A549 (cell line): Measurements from ENCODE around the gene ZNF213. TPM values are rescaled to one million over a fixed set of nuclear protein-coding genes. Genes with fewer than 3 reads are reported as not detected.

Experiments used
- ATAC-seq, 2 experiments: fragments of 200-7000 bp in 1 of 2; fragments of >200 bp in 1 of 2; cut with Nextera tagmentation in 1 of 2; cut with Tn5 transposase in 1 of 2; 3 replicates each; pipeline versions ENCODE4 v1.8.0 to v1.9.1; 2018 to 2020; ENCODE audit warnings: mild to moderate bottlenecking in 1 of 2, moderate library complexity in 1 of 2
- CTCF ChIA-PET: fragments of 300-600 bp; sonication (Branson Sonifier 250); formaldehyde crosslinking; extraction: SDS; loops from one replicate; lab custom pipeline; 2021; ENCODE audit warnings: antibody characterized with exemption, inconsistent platforms; lab: Yijun Ruan, JAX
- POLR2A ChIA-PET: fragments of 350-600 bp; formaldehyde crosslinking; extraction: SDS; loops from one replicate; lab custom pipeline; 2021; ENCODE audit warnings: antibody characterized with exemption, inconsistent platforms; lab: Yijun Ruan, JAX
- DNase-seq, 2 experiments: peaks; one replicate each; pipeline versions ENCODE4 v3.0.0 to v3.0.0-alpha.2; 2011 to 2016; ENCODE audit warnings: low read depth in 1 of 2, low spot score in 1 of 2
- FAIRE-seq: peaks from 2 replicates; lab custom pipeline; 2011; peaks lifted over from hg19 to GRCh38; lab: Jason Lieb, UNC
- H3K27ac ChIP-seq, 2 experiments: fragments of >200 bp; sonication (Bioruptor Twin); formaldehyde crosslinking; 3 replicates each; pipeline ENCODE4 v1.5.1; 2016 to 2017
- H3K4me1 ChIP-seq: fragments of >200 bp; sonication (Bioruptor Twin); formaldehyde crosslinking; 3 replicates; pipeline ENCODE4 v1.6.1; 2016
- H3K4me2 ChIP-seq: fragments of >200 bp; sonication (Bioruptor Twin); formaldehyde crosslinking; 3 replicates; pipeline ENCODE4 v1.6.1; 2016
- H3K4me3 ChIP-seq: fragments of >200 bp; sonication (Bioruptor Twin); formaldehyde crosslinking; 3 replicates; pipeline ENCODE4 v1.5.1; 2016
- H3K9me3 ChIP-seq: fragments of >200 bp; sonication (Bioruptor Twin); formaldehyde crosslinking; 3 replicates; pipeline ENCODE4 v1.6.1; 2016
- ATOH8 ChIP-seq: fragments of 250-450 bp; sonication (Bioruptor Pico); IDR thresholded peaks from 2 replicates; pipeline ENCODE4 v1.5.0; 2020; ENCODE audit warnings: low read depth, mild to moderate bottlenecking, moderate library complexity
- CBX2 ChIP-seq: fragments of 200-600 bp; sonication (generic); IDR thresholded peaks from 2 replicates; pipeline ENCODE4 v1.6.1; 2016; ENCODE audit warnings: low read depth, mild to moderate bottlenecking, borderline replicate concordance
- CHD2 ChIP-seq: fragments of 150-350 bp; IDR thresholded peaks from 2 replicates; pipeline ENCODE4 v1.6.1; 2014; ENCODE audit warnings: low read length; ENCODE audit not compliant: partially characterized antibody
- EHF ChIP-seq: fragments of 250-450 bp; sonication (Bioruptor Pico); IDR thresholded peaks from 2 replicates; pipeline ENCODE4 v1.5.0; 2020; ENCODE audit warnings: mild to moderate bottlenecking
- ELK1 ChIP-seq: fragments of 150-350 bp; IDR thresholded peaks from 2 replicates; pipeline ENCODE4 v1.6.1; 2014; ENCODE audit warnings: low read depth, mild to moderate bottlenecking, low read length
- EP300 ChIP-seq, 2 experiments: fragments of >200 bp; sonication (Bioruptor Twin); formaldehyde crosslinking; IDR thresholded peaks; 2 replicates in 1 of 2; 3 replicates in 1 of 2; pipeline ENCODE4 v1.6.1; 2016 to 2017
- ESRRA ChIP-seq: fragments of 150-350 bp; IDR thresholded peaks from 2 replicates; pipeline ENCODE4 v1.6.1; 2014; ENCODE audit warnings: mild to moderate bottlenecking, low read length, borderline replicate concordance
- FOSB ChIP-seq: fragments of 250-450 bp; sonication (Bioruptor Pico); IDR thresholded peaks from 2 replicates; pipeline ENCODE4 v1.5.0; 2020; ENCODE audit warnings: mild to moderate bottlenecking, moderate library complexity
- GATA3 ChIP-seq: IDR thresholded peaks from 2 replicates; pipeline ENCODE4 v1.6.1; 2012; ENCODE audit warnings: borderline replicate concordance
- HDAC2 ChIP-seq: fragments of 200-600 bp; sonication (generic); IDR thresholded peaks from 2 replicates; pipeline ENCODE4 v1.6.1; 2016
- HES2 ChIP-seq: fragments of >200 bp; sonication (Bioruptor Twin); formaldehyde crosslinking; IDR thresholded peaks from 2 replicates; pipeline ENCODE4 v1.6.1; 2016
- HEYL ChIP-seq: fragments of 250-450 bp; sonication (Bioruptor Pico); IDR thresholded peaks from 2 replicates; pipeline ENCODE4 v1.8.0; 2021; ENCODE audit warnings: mild to moderate bottlenecking, moderate library complexity
- KDM1A ChIP-seq: fragments of 200-600 bp; sonication (generic); IDR thresholded peaks from 2 replicates; pipeline ENCODE4 v1.6.1; 2016; ENCODE audit warnings: low read depth, mild to moderate bottlenecking
- KDM5A ChIP-seq: fragments of 200-600 bp; sonication (generic); IDR thresholded peaks from 2 replicates; pipeline ENCODE4 v1.6.1; 2016; ENCODE audit warnings: antibody characterized with exemption, mild to moderate bottlenecking
- MAZ ChIP-seq: fragments of 150-350 bp; IDR thresholded peaks from 2 replicates; pipeline ENCODE4 v1.6.1; 2014; ENCODE audit warnings: antibody characterized with exemption, low read depth, low read length, borderline replicate concordance
- NPAS2 ChIP-seq: fragments of 250-450 bp; sonication (Bioruptor Pico); IDR thresholded peaks from 2 replicates; pipeline ENCODE4 v1.8.0; 2022; ENCODE audit warnings: mild to moderate bottlenecking, moderate library complexity, borderline replicate concordance
- NR3C1 ChIP-seq: fragments of >200 bp; sonication (Bioruptor Twin); formaldehyde crosslinking; IDR thresholded peaks from 3 replicates; pipeline ENCODE4 v1.6.1; 2017
- PHF8 ChIP-seq: fragments of 200-600 bp; sonication (generic); IDR thresholded peaks from 2 replicates; pipeline ENCODE4 v1.6.1; 2016; ENCODE audit warnings: low read depth, mild to moderate bottlenecking, antibody characterized with exemption, moderate library complexity, borderline replicate concordance
- POLR2A ChIP-seq: IDR thresholded peaks from 2 replicates; pipeline ENCODE4 v1.6.1; 2012; ENCODE audit warnings: mild to moderate bottlenecking, low read length
- POLR2AphosphoS2 ChIP-seq: conservative IDR thresholded peaks from 2 replicates; pipeline ENCODE4 v1.6.1; 2012; ENCODE audit warnings: low read length, improper control_type of control experiment, inconsistent platforms
- RARB ChIP-seq: fragments of 250-450 bp; sonication (Bioruptor Pico); IDR thresholded peaks from 2 replicates; pipeline ENCODE4 v1.8.0; 2021; ENCODE audit warnings: mild to moderate bottlenecking, moderate library complexity
- REST ChIP-seq: fragments of 200-600 bp; sonication (generic); IDR thresholded peaks from 2 replicates; pipeline ENCODE4 v1.6.1; 2016; ENCODE audit warnings: antibody characterized with exemption, mild to moderate bottlenecking, moderate library complexity
- RNF2 ChIP-seq: fragments of 200-600 bp; sonication (generic); IDR thresholded peaks from 2 replicates; pipeline ENCODE4 v1.6.1; 2016; ENCODE audit warnings: low read depth, mild to moderate bottlenecking, antibody characterized with exemption, moderate library complexity, borderline replicate concordance
- SREBF2 ChIP-seq: fragments of 450-650 bp; IDR thresholded peaks from 2 replicates; pipeline ENCODE4 v1.6.1; 2014; ENCODE audit warnings: mild to moderate bottlenecking, moderate library complexity
- TFCP2L1 ChIP-seq: fragments of 250-450 bp; sonication (Bioruptor Pico); IDR thresholded peaks from 2 replicates; pipeline ENCODE4 v1.5.0; 2021; ENCODE audit warnings: mild to moderate bottlenecking
- TP53 ChIP-seq: fragments of 250-450 bp; sonication (Bioruptor Pico); IDR thresholded peaks from 2 replicates; pipeline ENCODE4 v1.5.0; 2021; ENCODE audit warnings: mild to moderate bottlenecking, moderate library complexity
- ZNF302 ChIP-seq: fragments of 250-450 bp; sonication (Bioruptor Pico); IDR thresholded peaks from 2 replicates; pipeline ENCODE4 v1.9.0; 2021; ENCODE audit warnings: inconsistent platforms, mild to moderate bottlenecking, moderate library complexity
- ZSCAN20 ChIP-seq: fragments of 250-450 bp; sonication (Bioruptor Pico); IDR thresholded peaks from 2 replicates; pipeline ENCODE4 v1.8.0; 2022; ENCODE audit warnings: mild to moderate bottlenecking, moderate library complexity
- WGBS: methylation state at CpG from one replicate; pipeline ENCODE4 v1.1.6; 2017; ENCODE audit errors: missing lambda C conversion rate; 5-methylcytosine and 5-hydroxymethylcytosine counted together
- polyA plus RNA-seq, 4 experiments: library from polyadenylated mRNA; depleted of rRNA in 3 of 4; stranded (reverse); fragments of >200 nt; fragmentation: RNase III in 1 of 4; extraction: RNeasy Plus Mini Kit Qiagen cat#74134 plus additional on column Dnase treatment in 1 of 4; gene quantifications; 2 replicates in 3 of 4; 3 replicates in 1 of 4; pipeline ENCODE4 v1.2.3, GENCODE V29; 2011 to 2017

The ZNF213 gene
- polyA plus RNA-seq, 2 of the 4 experiments (the other 2 are of a cell fraction), result 0.72 to 6.1 TPM

GRCh38 chr16:3133844-3134243 is 985 bp upstream of the ZNF213 start:
- ATAC-seq (no peak), FAIRE-seq (no peak), DNase-seq (no peak)
- peak overlapping the region; percentile 98 for H3K4me3 ChIP-seq
- H3K27ac ChIP-seq, result peak overlapping the region; percentile 90 to 98
- TF ChIP-seq KDM1A (no peak), EP300 (IDR thresholded peaks at IDR 0.05) (no peak), HEYL (CRISPR knock-in tag) (no peak), REST (no peak), POLR2A (no peak), RNF2 (no peak), TFCP2L1 (CRISPR knock-in tag) (no peak), POLR2AphosphoS2 (no peak), ZSCAN20 (no peak), CBX2 (no peak), ATOH8 (no peak), RARB (no peak), SREBF2 (no peak), NR3C1 (no peak), ZNF302 (CRISPR knock-in tag) (no peak)
- H3K4me2 ChIP-seq, result peak overlapping the region; percentile 98
- 4% methylated on average over 7 of the region's 7 CpGs for WGBS
- peaks cover 20% of the 10 kb centered on the region; the same call in 2 of the 3 replicates for H3K4me1 ChIP-seq
- POLR2A ChIA-PET, result interaction anchor here (0.6 to 2.7 kb wide), 8 partner anchors 10 to 75 kb away, joined by 3 to 64 read pairs (median 8); no protein-coding TSS in a partner anchor
- CTCF ChIA-PET, result interaction anchor here (1.0 to 11.1 kb wide), 9 partner anchors 8 to 106 kb away, joined by 3 to 186 read pairs (median 5); partner anchors contain the start of gene IL32
- no peaks in the 10 kb centered on the region for H3K9me3 ChIP-seq

- no peak for FAIRE-seq
Observed at GRCh38 chr16:3135126-3135715, 392 bp downstream of the ZNF213 start.

GRCh38 chr16:3137267-3137666 is 2.4 kb downstream of the ZNF213 start:
- H3K4me3 ChIP-seq, result no peak overlapping the region
- ChIA-PET CTCF (interaction anchor here (0.6 to 8.3 kb wide), 7 partner anchors 8 to 106 kb away, joined by 3 to 94 read pairs (median 4); partner anchors contain the start of gene ZSCAN10), POLR2A (no interaction called here)
- no peak for DNase-seq
- no peak overlapping the region for H3K4me2 ChIP-seq
- FAIRE-seq, result no peak
- H3K4me1 ChIP-seq, result peaks cover 13% of the 10 kb centered on the region; the same call in 1 of the 3 replicates
- no peak for ATAC-seq
- H3K27ac ChIP-seq, result no peak overlapping the region
- WGBS, result 94% methylated on average over 3 of the region's 13 CpGs
- H3K9me3 ChIP-seq, result no peaks in the 10 kb centered on the region
- TF ChIP-seq TP53 (CRISPR knock-in tag), result no peak
- no peak for TF ChIP-seq FOSB (CRISPR knock-in tag)
- TF ChIP-seq KDM5A, result no peak
- TF ChIP-seq ATOH8, result no peak
- TF ChIP-seq HES2, result no peak
- TF ChIP-seq HDAC2, result no peak
- no peak for TF ChIP-seq CHD2
- TF ChIP-seq HEYL (CRISPR knock-in tag), result no peak
- TF ChIP-seq ESRRA, result no peak
- TF ChIP-seq GATA3, result no peak
- no peak for TF ChIP-seq MAZ
- no peak for TF ChIP-seq ELK1
- no peak for TF ChIP-seq NPAS2 (CRISPR knock-in tag)
- TF ChIP-seq EHF (CRISPR knock-in tag), result no peak

More at GRCh38 chr16:3135126-3135715, 392 bp downstream of the ZNF213 start:
- TF ChIP-seq NR3C1 (no peak), POLR2A (peak; percentile 70), PHF8 (peak; percentile 65; the same call in 1 of the 2 replicates)
- TF ChIP-seq, all 56 proteins: peak for 2
- ChIA-PET CTCF (interaction anchor here (1.2 to 11.1 kb wide), 10 partner anchors 9 to 107 kb away, joined by 3 to 186 read pairs (median 5); partner anchors contain the start of gene IL32), POLR2A (interaction anchor here (0.6 to 2.7 kb wide), 24 partner anchors 9 to 1599 kb away, joined by 3 to 64 read pairs (median 6); partner anchors contain the start of genes ANKS3, OR1F1, PAQR4 and ZNF205)
- H3K4me3 ChIP-seq, result peak overlapping the region; percentile 98
- H3K4me2 ChIP-seq, result peak overlapping the region; percentile 83
- peaks cover 13% of the 10 kb centered on the region; the same call in 1 of the 3 replicates for H3K4me1 ChIP-seq
- H3K9me3 ChIP-seq, result no peaks in the 10 kb centered on the region
- under 1% methylated on average over 21 of the region's 43 CpGs for WGBS
- peak overlapping the region; percentile 87 to 90 for H3K27ac ChIP-seq
- DNase-seq, result no peak
- ATAC-seq, result peak in 1 of 2 experiments; percentile 72; a peak in 4 of 6 replicates
